Naive B cell (primary cell): ENCODE results near the gene DNM3. TPM values are rescaled to one million over a fixed set of nuclear protein-coding genes. Genes with fewer than 3 reads are reported as not detected.
"Not testable (repeated sequence)": the region's sequence is repeated elsewhere in the genome, so short reads cannot be mapped to it uniquely, and the experiment has no call there.

Experiments
- ATAC-seq, 2 donors: fragments of 150-1000 bp; cut with Tn5 transposase; 2 replicates each; pipeline ENCODE4 v1.10.0; 2021; ENCODE audit warnings: low read depth in 2 of 2, mild to moderate bottlenecking in 2 of 2, moderate library complexity in 2 of 2
- DNase-seq: peaks from one replicate; pipeline ENCODE4 v3.0.0; 2022
- H3K27ac Mint-ChIP-seq, 6 donors: one replicate each; pipeline ENCODE4 v1.8.0; 2020 to 2022; ENCODE audit warnings: mild to moderate bottlenecking in 6 of 6, mixed read lengths in 6 of 6, moderate library complexity in 5 of 6, inconsistent platforms in 2 of 6
- H3K27me3 Mint-ChIP-seq, 3 donors: one replicate each; pipeline ENCODE4 v1.8.0; 2021 to 2022; ENCODE audit warnings: mixed read lengths in 3 of 3, mild to moderate bottlenecking in 1 of 3
- H3K36me3 Mint-ChIP-seq, 2 donors: one replicate each; pipeline ENCODE4 v1.8.0; 2020 to 2022; ENCODE audit warnings: mixed read lengths in 2 of 2, inconsistent platforms in 1 of 2, mild to moderate bottlenecking in 1 of 2
- H3K4me1 Mint-ChIP-seq, 3 donors: one replicate each; pipeline ENCODE4 v1.8.0; 2020 to 2022; ENCODE audit warnings: mixed read lengths in 3 of 3, inconsistent platforms in 1 of 3, mild to moderate bottlenecking in 1 of 3, moderate library complexity in 1 of 3
- H3K4me3 Mint-ChIP-seq, 8 donors: one replicate each; pipeline ENCODE4 v1.8.0; 2020 to 2022; ENCODE audit warnings: mild to moderate bottlenecking in 8 of 8, mixed read lengths in 8 of 8, moderate library complexity in 8 of 8, inconsistent platforms in 2 of 8
- H3K9me3 Mint-ChIP-seq, 7 donors: one replicate each; pipeline ENCODE4 v1.8.0; 2020 to 2022; ENCODE audit warnings: mixed read lengths in 7 of 7, mild to moderate bottlenecking in 5 of 7, inconsistent platforms in 2 of 7, moderate library complexity in 1 of 7
- polyA plus RNA-seq, 6 donors: library from polyadenylated mRNA; unstranded; fragments of 300-500 nt; fragmentation: Illumina TruSeq; gene quantifications; one replicate each; pipeline ENCODE4 v1.2.3, GENCODE V29; 2021; ENCODE audit warnings: low read depth in 6 of 6

Gene DNM3
- polyA plus RNA-seq, 6 donors from 2014 or later: 0.32 to 6.6 (median 0.57) TPM

- Mint-ChIP-seq H3K36me3 (no peaks in the 10 kb centered on the region), H3K27ac (no peak overlapping the region), H3K4me1 (peaks cover 0 to 4% (median 0%) of the 10 kb centered on the region in 3 donors), H3K4me3 (no peak overlapping the region), H3K9me3 (peaks cover 0 to 3% (median 0%) of the 10 kb centered on the region in 7 donors), H3K27me3 (no peaks in the 10 kb centered on the region)
- no peak for ATAC-seq
- DNase-seq: no peak
Measured at GRCh38 chr1:172070055-172070454, 228.8 kb downstream of the DNM3 start.

GRCh38 chr1:172071746-172072145 lies 230.4 kb downstream of the DNM3 start:
- ATAC-seq (no peak), DNase-seq (no peak)
- Mint-ChIP-seq H3K9me3 (peaks cover 0 to 3% (median 0%) of the 10 kb centered on the region in 7 donors), H3K27me3 (no peaks in the 10 kb centered on the region), H3K4me1 (peaks cover 0 to 4% (median 0%) of the 10 kb centered on the region in 3 donors), H3K36me3 (no peaks in the 10 kb centered on the region), H3K4me3 (no peak overlapping the region), H3K27ac (no peak overlapping the region)

DNA sequence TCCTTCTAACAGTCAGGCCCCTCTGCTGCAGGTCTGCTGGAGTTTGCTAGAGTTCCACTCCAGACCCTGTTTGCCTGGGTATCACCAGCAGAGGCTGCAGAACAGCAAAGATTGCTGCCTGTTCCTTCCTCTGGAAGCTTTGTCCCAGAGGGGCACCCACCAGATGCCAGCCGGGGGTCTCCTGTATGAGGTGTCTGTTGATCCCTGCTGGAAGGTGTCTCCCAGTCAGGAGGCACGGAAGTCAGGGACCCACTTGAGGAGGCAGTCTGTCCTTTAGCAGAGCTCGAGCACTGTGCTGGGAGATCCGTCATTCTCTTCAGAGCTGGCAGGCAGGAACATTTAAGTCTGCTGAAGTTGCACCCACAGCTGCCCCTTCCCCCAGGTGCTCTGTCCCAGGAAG lies 238.6 kb downstream of the DNM3 start:
- Mint-ChIP-seq H3K36me3 (peaks cover 0 to 10% of the 10 kb centered on the region in 2 donors), H3K27me3 (peaks cover 0 to 16% (median 16%) of the 10 kb centered on the region in 3 donors)
- H3K4me3 Mint-ChIP-seq, H3K9me3 Mint-ChIP-seq, DNase-seq, H3K27ac Mint-ChIP-seq, H3K4me1 Mint-ChIP-seq, ATAC-seq: not testable (repeated sequence)

GRCh38 chr1:172083191-172083590 lies 241.9 kb downstream of the DNM3 start:
- Mint-ChIP-seq H3K27ac (no peak overlapping the region), H3K4me1 (peaks cover 0 to 6% (median 0%) of the 10 kb centered on the region in 3 donors), H3K9me3 (no peaks in the 10 kb centered on the region), H3K36me3 (peaks cover 0 to 10% of the 10 kb centered on the region in 2 donors), H3K27me3 (peaks cover 0 to 20% (median 14%) of the 10 kb centered on the region in 3 donors), H3K4me3 (no peak overlapping the region)
- ATAC-seq (no peak), DNase-seq (no peak)

- Mint-ChIP-seq H3K36me3 (peaks cover 0 to 10% of the 10 kb centered on the region in 2 donors), H3K4me3 (no peak overlapping the region), H3K27me3 (peaks cover 0 to 16% (median 5%) of the 10 kb centered on the region in 3 donors), H3K4me1 (peaks cover 0 to 6% (median 2%) of the 10 kb centered on the region in 3 donors), H3K9me3 (no peaks in the 10 kb centered on the region), H3K27ac (no peak overlapping the region)
- DNase-seq: no peak
- no peak for ATAC-seq
Measured at GRCh38 chr1:172084876-172085275, 243.6 kb downstream of the DNM3 start.

DNA sequence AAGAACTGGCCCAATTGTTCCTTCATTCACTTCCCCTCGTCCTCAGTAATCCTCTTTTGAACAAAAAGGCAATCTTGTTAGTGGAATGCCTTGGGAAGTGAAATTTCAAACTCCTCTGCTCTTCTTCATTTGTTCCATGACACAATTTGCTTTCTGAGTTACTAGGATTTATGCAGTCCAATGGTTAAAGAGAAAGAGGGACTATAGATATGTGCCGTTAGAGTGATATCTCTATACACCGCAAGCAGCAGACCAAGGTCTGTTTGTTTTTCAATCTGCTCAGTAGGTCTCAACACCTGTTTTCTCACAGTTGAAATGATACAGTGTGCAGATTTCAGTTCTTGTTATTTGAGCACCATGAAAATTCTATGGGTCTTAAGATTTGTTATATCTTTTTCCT lies 244.0 kb downstream of the DNM3 start:
- Mint-ChIP-seq H3K27me3 (peaks cover 0 to 16% (median 5%) of the 10 kb centered on the region in 3 donors), H3K36me3 (peaks cover 0 to 10% of the 10 kb centered on the region in 2 donors), H3K4me3 (no peak overlapping the region), H3K9me3 (no peaks in the 10 kb centered on the region), H3K4me1 (peaks cover 4 to 9% (median 6%) of the 10 kb centered on the region in 3 donors), H3K27ac (no peak overlapping the region)
- ATAC-seq (peak in 1 of 2 donors; percentile 21), DNase-seq (no peak)

DNA sequence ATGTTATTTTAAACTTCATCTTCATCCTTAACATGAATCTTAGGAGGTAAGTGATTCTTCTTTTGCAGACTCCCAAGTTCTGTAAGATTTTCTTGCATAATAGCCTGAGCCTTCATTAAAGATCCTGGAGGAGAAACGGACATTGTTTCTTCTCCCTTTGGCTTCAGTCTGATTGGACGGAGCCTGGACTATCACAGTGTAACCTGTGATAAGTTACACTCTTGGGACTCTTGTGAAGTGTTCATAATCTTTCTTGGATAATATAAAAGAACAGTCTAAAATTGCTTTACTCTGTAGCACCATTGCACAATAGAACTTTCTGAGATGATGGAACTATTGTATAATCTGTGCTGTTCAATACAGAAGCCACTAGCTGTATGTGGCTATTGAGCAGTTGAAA lies 244.8 kb downstream of the DNM3 start:
- Mint-ChIP-seq H3K27me3 (peaks cover 1 to 14% (median 5%) of the 10 kb centered on the region in 3 donors), H3K4me1 (peaks cover 5 to 9% (median 7%) of the 10 kb centered on the region in 3 donors), H3K4me3 (no peak overlapping the region), H3K9me3 (no peaks in the 10 kb centered on the region), H3K27ac (no peak overlapping the region), H3K36me3 (peaks cover 0 to 10% of the 10 kb centered on the region in 2 donors)
- ATAC-seq (no peak), DNase-seq (no peak)

- H3K4me3 Mint-ChIP-seq: no peak overlapping the region
- H3K9me3 Mint-ChIP-seq: no peaks in the 10 kb centered on the region
- peaks cover 5 to 9% (median 7%) of the 10 kb centered on the region in 3 donors for H3K4me1 Mint-ChIP-seq
- no peak overlapping the region for H3K27ac Mint-ChIP-seq
- ATAC-seq: no peak
- DNase-seq: no peak
- H3K27me3 Mint-ChIP-seq: peaks cover 0 to 7% (median 5%) of the 10 kb centered on the region in 3 donors
- no peaks in the 10 kb centered on the region for H3K36me3 Mint-ChIP-seq
Measured at GRCh38 chr1:172088256-172088655, 247.0 kb downstream of the DNM3 start.

- Mint-ChIP-seq H3K4me3 (peak overlapping the region in 2 of 8 donors; percentile 22 to 23), H3K9me3 (no peaks in the 10 kb centered on the region), H3K36me3 (no peaks in the 10 kb centered on the region), H3K4me1 (peaks cover 5 to 9% (median 7%) of the 10 kb centered on the region in 3 donors), H3K27ac (peak overlapping the region in 1 of 6 donors; percentile 12), H3K27me3 (peaks cover 0 to 7% (median 5%) of the 10 kb centered on the region in 3 donors)
- peak; percentile 83 to 90 for ATAC-seq
- DNase-seq: peak; percentile 48
Measured at GRCh38 chr1:172089768-172090510, 248.6 kb downstream of the DNM3 start.

GRCh38 chr1:172090511-172090817 lies 249.2 kb downstream of the DNM3 start:
- Mint-ChIP-seq H3K27ac (peak overlapping the region in 1 of 6 donors; percentile 12), H3K27me3 (peaks cover 0 to 7% (median 5%) of the 10 kb centered on the region in 3 donors), H3K4me1 (peaks cover 5 to 7% (median 7%) of the 10 kb centered on the region in 3 donors), H3K9me3 (no peaks in the 10 kb centered on the region), H3K36me3 (no peaks in the 10 kb centered on the region), H3K4me3 (no peak overlapping the region)
- DNase-seq (no peak), ATAC-seq (no peak)

GRCh38 chr1:172095846-172096245 lies 254.5 kb downstream of the DNM3 start:
- H3K4me3 Mint-ChIP-seq: no peak overlapping the region
- H3K27ac Mint-ChIP-seq: peak overlapping the region in 2 of 6 donors; percentile 8 to 39
- H3K36me3 Mint-ChIP-seq: peaks cover 0 to 5% of the 10 kb centered on the region in 2 donors
- DNase-seq (no peak), ATAC-seq (no peak)
- H3K27me3 Mint-ChIP-seq: peaks cover 0 to 7% (median 0%) of the 10 kb centered on the region in 3 donors
- H3K4me1 Mint-ChIP-seq: peaks cover 0 to 4% (median 0%) of the 10 kb centered on the region in 3 donors
- H3K9me3 Mint-ChIP-seq: no peaks in the 10 kb centered on the region

- Mint-ChIP-seq H3K27ac (no peak overlapping the region), H3K4me3 (no peak overlapping the region), H3K9me3 (no peaks in the 10 kb centered on the region), H3K4me1 (no peaks in the 10 kb centered on the region), H3K27me3 (peaks cover 0 to 7% (median 5%) of the 10 kb centered on the region in 3 donors), H3K36me3 (no peaks in the 10 kb centered on the region)
- ATAC-seq (no peak), DNase-seq (no peak)
Measured at GRCh38 chr1:172105230-172105629, 263.9 kb downstream of the DNM3 start.

DNA sequence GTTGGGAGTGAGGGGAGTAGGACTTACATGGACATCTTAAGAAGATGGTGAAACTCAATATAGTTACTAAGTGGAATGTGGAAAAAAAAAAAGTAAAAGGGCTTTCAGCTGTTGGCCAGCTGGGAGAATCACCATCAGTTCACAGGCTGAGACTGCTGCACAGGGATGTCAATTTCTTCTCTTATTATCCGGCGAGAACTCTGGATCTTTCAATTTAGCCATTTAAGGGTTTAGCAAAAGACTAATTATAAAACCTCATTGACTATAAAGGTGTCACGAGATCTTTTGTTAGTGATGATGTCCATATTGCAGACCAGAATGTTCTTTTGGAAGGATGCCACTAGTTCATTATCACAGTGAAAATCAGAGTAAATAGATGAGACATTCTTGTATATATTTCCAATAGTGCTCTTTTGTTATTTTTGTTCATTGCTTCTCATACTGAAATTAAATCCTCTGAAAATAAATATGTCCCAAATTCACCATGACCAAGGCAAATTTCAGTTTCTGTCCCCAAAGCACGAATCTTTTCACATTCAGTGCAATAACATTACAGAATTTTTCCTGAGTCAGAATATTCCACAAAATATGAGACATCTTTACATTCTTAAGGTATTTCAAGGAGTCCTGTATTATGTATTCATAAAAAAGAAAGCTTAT lies 266.1 kb downstream of the DNM3 start:
- Mint-ChIP-seq H3K4me1 (no peaks in the 10 kb centered on the region), H3K27ac (peak overlapping the region in 1 of 6 donors; percentile 57), H3K4me3 (no peak overlapping the region), H3K27me3 (peaks cover 0 to 8% (median 5%) of the 10 kb centered on the region in 3 donors), H3K36me3 (no peaks in the 10 kb centered on the region), H3K9me3 (no peaks in the 10 kb centered on the region)
- no peak for ATAC-seq
- DNase-seq: no peak
